Measurements from ENCODE around the gene JUND. TPM values are rescaled to one million over a fixed set of nuclear protein-coding genes. Genes with fewer than 3 reads are reported as not detected.

The JUND gene
- polyA plus RNA-seq, 1 of the 3 experiments (the other 2 are of a cell fraction) = 115 TPM

DNA sequence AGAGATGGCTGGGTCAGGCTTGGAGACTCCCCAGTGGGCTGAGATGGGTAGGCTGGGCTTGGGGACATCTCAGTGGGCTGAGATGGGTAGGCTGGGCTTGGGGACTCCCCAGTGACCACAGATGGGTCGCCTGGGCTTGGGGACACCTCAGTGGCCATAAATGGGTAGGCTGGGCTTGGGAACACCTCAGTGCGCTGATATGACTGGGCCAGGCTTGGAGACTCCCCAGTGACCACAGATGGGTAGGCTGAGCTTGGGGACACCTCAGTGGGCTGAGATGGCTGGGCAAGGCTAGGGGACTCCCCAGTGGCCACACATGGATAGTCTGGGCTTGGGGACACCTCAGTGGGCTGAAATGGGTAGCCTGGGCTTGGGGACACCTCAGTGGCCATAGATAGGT lies 19.9 kb downstream of the JUND start (continued):
- TF ChIP-seq, protein P1, sequence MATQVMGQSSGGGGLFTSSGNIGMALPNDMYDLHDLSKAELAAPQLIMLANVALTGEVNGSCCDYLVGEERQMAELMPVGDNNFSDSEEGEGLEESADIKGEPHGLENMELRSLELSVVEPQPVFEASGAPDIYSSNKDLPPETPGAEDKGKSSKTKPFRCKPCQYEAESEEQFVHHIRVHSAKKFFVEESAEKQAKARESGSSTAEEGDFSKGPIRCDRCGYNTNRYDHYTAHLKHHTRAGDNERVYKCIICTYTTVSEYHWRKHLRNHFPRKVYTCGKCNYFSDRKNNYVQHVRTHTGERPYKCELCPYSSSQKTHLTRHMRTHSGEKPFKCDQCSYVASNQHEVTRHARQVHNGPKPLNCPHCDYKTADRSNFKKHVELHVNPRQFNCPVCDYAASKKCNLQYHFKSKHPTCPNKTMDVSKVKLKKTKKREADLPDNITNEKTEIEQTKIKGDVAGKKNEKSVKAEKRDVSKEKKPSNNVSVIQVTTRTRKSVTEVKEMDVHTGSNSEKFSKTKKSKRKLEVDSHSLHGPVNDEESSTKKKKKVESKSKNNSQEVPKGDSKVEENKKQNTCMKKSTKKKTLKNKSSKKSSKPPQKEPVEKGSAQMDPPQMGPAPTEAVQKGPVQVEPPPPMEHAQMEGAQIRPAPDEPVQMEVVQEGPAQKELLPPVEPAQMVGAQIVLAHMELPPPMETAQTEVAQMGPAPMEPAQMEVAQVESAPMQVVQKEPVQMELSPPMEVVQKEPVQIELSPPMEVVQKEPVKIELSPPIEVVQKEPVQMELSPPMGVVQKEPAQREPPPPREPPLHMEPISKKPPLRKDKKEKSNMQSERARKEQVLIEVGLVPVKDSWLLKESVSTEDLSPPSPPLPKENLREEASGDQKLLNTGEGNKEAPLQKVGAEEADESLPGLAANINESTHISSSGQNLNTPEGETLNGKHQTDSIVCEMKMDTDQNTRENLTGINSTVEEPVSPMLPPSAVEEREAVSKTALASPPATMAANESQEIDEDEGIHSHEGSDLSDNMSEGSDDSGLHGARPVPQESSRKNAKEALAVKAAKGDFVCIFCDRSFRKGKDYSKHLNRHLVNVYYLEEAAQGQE (IDR thresholded peaks at IDR 0.05; ENCODE audit: low read depth, low read length) = no peak
- TF ChIP-seq GATA2 (CRISPR knock-in tag; IDR thresholded peaks at IDR 0.05) = no peak

GRCh38 chr19:18259893-18260292 lies 21.5 kb downstream of the JUND start:
- Histone ChIP-seq H3K9ac (no peak overlapping the region), H3K9me2 (no peaks in the 10 kb centered on the region), H3K27me3 (ENCODE audit: insufficient read depth) (peaks cover 9% of the 10 kb centered on the region), H3K27ac (ENCODE audit: low read depth in 2 of 2, low read length in 1 of 2) (no peak overlapping the region), H3F3A (replicated peaks; ENCODE audit: insufficient read depth) (no peaks in the 10 kb centered on the region), H3K36me3 (replicated peaks in 1 of 2; ENCODE audit: control insufficient read depth in 1 of 2, insufficient read depth in 2 of 2, low read length in 1 of 2) (peaks cover 0 to 5% of the 10 kb centered on the region in 2 experiments), H2AFZ (ENCODE audit: low read depth) (no peak overlapping the region), H3K4me2 (no peak overlapping the region), H3K79me2 (ENCODE audit: insufficient read depth) (no peaks in the 10 kb centered on the region), H3K4me3 (ENCODE audit: low read depth in 2 of 2, low read length in 1 of 2) (no peak overlapping the region), H3K4me1 (ENCODE audit: control insufficient read depth in 1 of 2, insufficient read depth in 2 of 2, low read depth in 1 of 2, low read length in 1 of 2) (no peaks in the 10 kb centered on the region), H4K20me1 (ENCODE audit: insufficient read depth) (0 out of 2 replicates have a peak, but pooled peaks cover 2% of the 10 kb centered on the region), H3K9me3 (no peaks in the 10 kb centered on the region)
- TF ChIP-seq, protein P2, sequence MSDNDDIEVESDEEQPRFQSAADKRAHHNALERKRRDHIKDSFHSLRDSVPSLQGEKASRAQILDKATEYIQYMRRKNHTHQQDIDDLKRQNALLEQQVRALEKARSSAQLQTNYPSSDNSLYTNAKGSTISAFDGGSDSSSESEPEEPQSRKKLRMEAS (IDR thresholded peaks at IDR 0.05; ENCODE audit: low read depth) = no peak
- no peak for TF ChIP-seq TAF1 (IDR thresholded peaks at IDR 0.05; ENCODE audit: borderline replicate concordance, low read depth, low read length)
- no peak for TF ChIP-seq NRF1 (IDR thresholded peaks at IDR 0.05; ENCODE audit: low read depth, low read length)
- WGBS (ENCODE audit: low lambda C conversion rate) = 93% methylated on average over 3 of the region's 4 CpGs
- POLR2A ChIA-PET = no interaction called here
- CTCF ChIA-PET = interaction anchor here (0.9 to 19.4 kb wide), 6 partner anchors 8 to 68 kb away, joined by 3 to 505 read pairs (median 24); partner anchors contain the start of genes JUND, MPV17L2 and RAB3A
- no peak for DNase-seq

DNA sequence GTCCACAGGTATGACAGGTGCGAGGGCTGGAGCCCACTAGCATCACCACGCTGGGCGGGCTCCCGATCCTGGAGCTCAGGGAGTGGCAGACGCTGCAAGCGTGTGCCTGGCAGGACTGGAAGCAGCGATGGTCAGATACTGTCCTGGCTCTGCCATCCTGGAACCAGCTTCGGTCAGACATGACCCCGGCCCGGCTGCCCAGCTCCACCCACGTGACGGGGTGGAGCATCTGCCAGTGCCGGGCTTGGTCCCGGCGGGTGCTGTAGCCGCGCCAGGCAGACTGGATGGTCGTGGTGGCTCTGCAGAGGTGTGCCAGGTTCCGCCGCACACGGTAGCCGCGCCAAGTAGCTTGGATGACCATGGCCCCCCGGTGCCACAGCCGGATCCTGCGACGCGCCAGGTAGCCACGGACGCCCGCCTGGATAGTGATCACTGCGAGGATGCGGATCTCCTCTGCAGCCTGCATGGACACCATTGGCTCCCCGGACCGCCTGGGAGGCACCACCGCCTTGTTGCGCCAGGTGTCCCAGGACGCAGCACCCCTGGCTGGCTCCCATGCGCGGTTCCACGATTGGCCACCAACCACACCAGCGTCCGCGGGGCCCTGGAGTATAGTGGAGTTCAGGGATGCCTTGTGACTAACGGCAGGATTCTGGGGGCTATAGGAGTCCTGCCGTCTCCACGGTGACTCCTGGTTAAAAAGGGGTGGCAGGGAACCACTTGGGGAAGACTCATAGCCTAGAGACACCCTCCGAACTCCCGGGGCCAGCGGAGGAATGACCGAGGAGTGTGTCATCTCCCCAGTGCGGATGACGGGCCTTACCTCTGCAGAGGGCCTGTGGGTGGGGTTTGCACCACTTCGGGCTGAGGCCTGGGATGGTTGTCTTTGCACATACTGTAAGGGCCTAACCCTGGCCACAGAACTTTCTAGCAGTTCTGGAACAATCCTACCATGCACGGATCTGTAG lies 23.6 kb downstream of the JUND start:
- Histone ChIP-seq H3K9me2 (no peaks in the 10 kb centered on the region), H3K4me3 (ENCODE audit: low read depth in 2 of 2, low read length in 1 of 2) (no peak overlapping the region), H2AFZ (ENCODE audit: low read depth) (no peak overlapping the region), H3K4me1 (ENCODE audit: control insufficient read depth in 1 of 2, insufficient read depth in 2 of 2, low read depth in 1 of 2, low read length in 1 of 2) (no peaks in the 10 kb centered on the region), H3K4me2 (no peak overlapping the region), H3K27ac (ENCODE audit: low read depth in 2 of 2, low read length in 1 of 2) (no peak overlapping the region), H3K36me3 (replicated peaks in 1 of 2; ENCODE audit: control insufficient read depth in 1 of 2, insufficient read depth in 2 of 2, low read length in 1 of 2) (peaks cover 0 to under 1% of the 10 kb centered on the region in 2 experiments), H3K9me3 (no peaks in the 10 kb centered on the region), H3K9ac (no peak overlapping the region), H3K27me3 (ENCODE audit: insufficient read depth) (peaks cover 19% of the 10 kb centered on the region), H3K79me2 (ENCODE audit: insufficient read depth) (no peaks in the 10 kb centered on the region), H4K20me1 (ENCODE audit: insufficient read depth) (0 out of 2 replicates have a peak, but pooled peaks cover 2% of the 10 kb centered on the region), H3F3A (replicated peaks; ENCODE audit: insufficient read depth) (peaks cover 2% of the 10 kb centered on the region)
- no peak for TF ChIP-seq SMC3 (IDR thresholded peaks at IDR 0.05; ENCODE audit: low read depth, low read length)
- no peak for TF ChIP-seq FOXM1 (IDR thresholded peaks at IDR 0.05; ENCODE audit: low read depth)
- TF ChIP-seq USF2 (IDR thresholded peaks at IDR 0.05; ENCODE audit: borderline replicate concordance, low read depth, low read length) = no peak
- TF ChIP-seq GABPA (IDR thresholded peaks at IDR 0.05; ENCODE audit: low read depth) = no peak
- TF ChIP-seq NRF1 (IDR thresholded peaks at IDR 0.05; ENCODE audit: low read depth, low read length) = no peak
- TF ChIP-seq EZH2phosphoT487 (IDR thresholded peaks at IDR 0.05; ENCODE audit: borderline replicate concordance, low read depth) = no peak
- TF ChIP-seq EP300 (IDR thresholded peaks at IDR 0.05; ENCODE audit: borderline replicate concordance in 1 of 2, low read depth in 1 of 2, low read length in 1 of 2) = no peak
- no peak for TF ChIP-seq POLR2AphosphoS5 (IDR thresholded peaks at IDR 0.05; ENCODE audit: low read depth, low read length)
- TF ChIP-seq RAD21 (IDR thresholded peaks at IDR 0.05; ENCODE audit: low read length) = no peak
- TF ChIP-seq NFIC (IDR thresholded peaks at IDR 0.05; ENCODE audit: borderline replicate concordance) = no peak
- no peak for TF ChIP-seq RFX5 (IDR thresholded peaks at IDR 0.05; ENCODE audit: low read length)
- TF ChIP-seq TCF12 (IDR thresholded peaks at IDR 0.05) = no peak
- TF ChIP-seq TEAD4 (IDR thresholded peaks at IDR 0.05; ENCODE audit: borderline replicate concordance, insufficient read depth) = no peak
- no peak for TF ChIP-seq GATA2 (CRISPR knock-in tag; IDR thresholded peaks at IDR 0.05)
- DNase-seq = no peak
- POLR2A ChIA-PET = interaction anchor here (1.9 kb wide), 1 partner anchor 22 kb away, joined by 4 read pairs; no protein-coding TSS in a partner anchor
- CTCF ChIA-PET = interaction anchor here (0.8 to 19.4 kb wide), 7 partner anchors 14 to 145 kb away, joined by 3 to 505 read pairs (median 5); partner anchors contain the start of genes IQCN, JUND, MPV17L2 and PDE4C
- 78% methylated on average over 23 of the region's 55 CpGs for WGBS (ENCODE audit: low lambda C conversion rate)
